Liver (tissue), 3 donors: ENCODE measurements around the gene NBEAL1.

Source experiments
- EGR1 ChIP-seq, 2 donors: IDR thresholded peaks; 2 replicates each; pipeline ENCODE4 v1.6.1; 2016 to 2018; ENCODE audit warnings: antibody characterized with exemption in 2 of 2, low read depth in 2 of 2
- FOXA1 ChIP-seq: IDR thresholded peaks from 2 replicates; pipeline ENCODE4 v1.6.1; 2016; ENCODE audit warnings: antibody characterized with exemption
- HNF4G ChIP-seq: IDR thresholded peaks from 2 replicates; pipeline ENCODE4 v1.6.1; 2016; ENCODE audit warnings: antibody characterized with exemption
- JUND ChIP-seq, 2 donors: IDR thresholded peaks; 2 replicates each; pipeline ENCODE4 v1.6.1; 2016; ENCODE audit warnings: antibody characterized with exemption in 2 of 2
- RAD21 ChIP-seq, 2 donors: IDR thresholded peaks; 2 replicates each; pipeline ENCODE4 v1.6.1; 2016; ENCODE audit warnings: antibody characterized with exemption in 2 of 2, mild to moderate bottlenecking in 2 of 2
- RXRA ChIP-seq, 2 donors: IDR thresholded peaks; 2 replicates each; pipeline ENCODE4 v1.6.1; 2017 to 2018; ENCODE audit warnings: antibody characterized with exemption in 2 of 2, mild to moderate bottlenecking in 1 of 2
- SP1 ChIP-seq: IDR thresholded peaks from 2 replicates; pipeline ENCODE4 v1.6.1; 2018; ENCODE audit warnings: antibody characterized with exemption, mild to moderate bottlenecking
- TAF1 ChIP-seq: conservative IDR thresholded peaks from 2 replicates; pipeline ENCODE4 v1.6.1; 2016; ENCODE audit warnings: antibody characterized with exemption, mild to moderate bottlenecking
- YY1 ChIP-seq: IDR thresholded peaks from 2 replicates; pipeline ENCODE4 v1.6.1; 2016; ENCODE audit warnings: antibody characterized with exemption, mild to moderate bottlenecking
- TF ChIP-seq, protein P1 (sequence below): fragments of 150-350 bp; IDR thresholded peaks from 2 replicates; pipeline ENCODE4 v1.5.1; 2017; ENCODE audit warnings: improper control_type of control experiment, low read depth, low read length; ENCODE audit not compliant: missing input control
- TF ChIP-seq, protein P2 (sequence below): IDR thresholded peaks from 2 replicates; pipeline ENCODE4 v1.6.1; 2016; ENCODE audit warnings: antibody characterized with exemption
- TF ChIP-seq, protein P3 (sequence below): IDR thresholded peaks from 2 replicates; pipeline ENCODE4 v1.6.1; 2016; ENCODE audit warnings: antibody characterized with exemption, mild to moderate bottlenecking
- TF ChIP-seq, protein P4 (sequence below): IDR thresholded peaks from 2 replicates; pipeline ENCODE4 v1.6.1; 2016; ENCODE audit warnings: antibody characterized with exemption
- donor health status: healthy.
- donor health status: healthy.

DNA sequence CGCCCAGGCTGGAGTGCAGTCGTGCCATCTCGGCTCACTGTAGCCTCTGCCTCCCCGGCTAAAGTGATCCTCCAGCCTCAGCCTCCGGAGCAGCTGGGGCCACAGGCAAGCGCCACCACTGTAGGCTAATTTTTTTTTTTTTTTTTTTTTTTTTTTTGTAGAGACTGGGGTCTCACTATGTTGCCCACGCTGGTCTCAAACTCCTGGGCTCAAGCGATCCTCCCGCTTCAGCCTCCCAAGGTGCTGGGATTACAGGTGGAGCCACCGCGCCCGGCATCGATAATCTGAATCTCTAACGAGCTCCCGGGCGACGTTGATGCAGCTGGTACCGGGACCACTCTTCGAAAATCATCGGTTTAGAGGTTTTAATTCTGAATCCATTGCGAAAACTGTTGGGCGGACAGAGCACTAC lies 223.6 kb downstream of the NBEAL1 start:
- TF ChIP-seq, protein P1, sequence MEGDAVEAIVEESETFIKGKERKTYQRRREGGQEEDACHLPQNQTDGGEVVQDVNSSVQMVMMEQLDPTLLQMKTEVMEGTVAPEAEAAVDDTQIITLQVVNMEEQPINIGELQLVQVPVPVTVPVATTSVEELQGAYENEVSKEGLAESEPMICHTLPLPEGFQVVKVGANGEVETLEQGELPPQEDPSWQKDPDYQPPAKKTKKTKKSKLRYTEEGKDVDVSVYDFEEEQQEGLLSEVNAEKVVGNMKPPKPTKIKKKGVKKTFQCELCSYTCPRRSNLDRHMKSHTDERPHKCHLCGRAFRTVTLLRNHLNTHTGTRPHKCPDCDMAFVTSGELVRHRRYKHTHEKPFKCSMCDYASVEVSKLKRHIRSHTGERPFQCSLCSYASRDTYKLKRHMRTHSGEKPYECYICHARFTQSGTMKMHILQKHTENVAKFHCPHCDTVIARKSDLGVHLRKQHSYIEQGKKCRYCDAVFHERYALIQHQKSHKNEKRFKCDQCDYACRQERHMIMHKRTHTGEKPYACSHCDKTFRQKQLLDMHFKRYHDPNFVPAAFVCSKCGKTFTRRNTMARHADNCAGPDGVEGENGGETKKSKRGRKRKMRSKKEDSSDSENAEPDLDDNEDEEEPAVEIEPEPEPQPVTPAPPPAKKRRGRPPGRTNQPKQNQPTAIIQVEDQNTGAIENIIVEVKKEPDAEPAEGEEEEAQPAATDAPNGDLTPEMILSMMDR = no peak
- TF ChIP-seq, protein P2, sequence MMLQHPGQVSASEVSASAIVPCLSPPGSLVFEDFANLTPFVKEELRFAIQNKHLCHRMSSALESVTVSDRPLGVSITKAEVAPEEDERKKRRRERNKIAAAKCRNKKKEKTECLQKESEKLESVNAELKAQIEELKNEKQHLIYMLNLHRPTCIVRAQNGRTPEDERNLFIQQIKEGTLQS = no peak
- TF ChIP-seq, protein P3, sequence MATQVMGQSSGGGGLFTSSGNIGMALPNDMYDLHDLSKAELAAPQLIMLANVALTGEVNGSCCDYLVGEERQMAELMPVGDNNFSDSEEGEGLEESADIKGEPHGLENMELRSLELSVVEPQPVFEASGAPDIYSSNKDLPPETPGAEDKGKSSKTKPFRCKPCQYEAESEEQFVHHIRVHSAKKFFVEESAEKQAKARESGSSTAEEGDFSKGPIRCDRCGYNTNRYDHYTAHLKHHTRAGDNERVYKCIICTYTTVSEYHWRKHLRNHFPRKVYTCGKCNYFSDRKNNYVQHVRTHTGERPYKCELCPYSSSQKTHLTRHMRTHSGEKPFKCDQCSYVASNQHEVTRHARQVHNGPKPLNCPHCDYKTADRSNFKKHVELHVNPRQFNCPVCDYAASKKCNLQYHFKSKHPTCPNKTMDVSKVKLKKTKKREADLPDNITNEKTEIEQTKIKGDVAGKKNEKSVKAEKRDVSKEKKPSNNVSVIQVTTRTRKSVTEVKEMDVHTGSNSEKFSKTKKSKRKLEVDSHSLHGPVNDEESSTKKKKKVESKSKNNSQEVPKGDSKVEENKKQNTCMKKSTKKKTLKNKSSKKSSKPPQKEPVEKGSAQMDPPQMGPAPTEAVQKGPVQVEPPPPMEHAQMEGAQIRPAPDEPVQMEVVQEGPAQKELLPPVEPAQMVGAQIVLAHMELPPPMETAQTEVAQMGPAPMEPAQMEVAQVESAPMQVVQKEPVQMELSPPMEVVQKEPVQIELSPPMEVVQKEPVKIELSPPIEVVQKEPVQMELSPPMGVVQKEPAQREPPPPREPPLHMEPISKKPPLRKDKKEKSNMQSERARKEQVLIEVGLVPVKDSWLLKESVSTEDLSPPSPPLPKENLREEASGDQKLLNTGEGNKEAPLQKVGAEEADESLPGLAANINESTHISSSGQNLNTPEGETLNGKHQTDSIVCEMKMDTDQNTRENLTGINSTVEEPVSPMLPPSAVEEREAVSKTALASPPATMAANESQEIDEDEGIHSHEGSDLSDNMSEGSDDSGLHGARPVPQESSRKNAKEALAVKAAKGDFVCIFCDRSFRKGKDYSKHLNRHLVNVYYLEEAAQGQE = no peak
- TF ChIP-seq YY1 (no peak), EGR1 (IDR thresholded peaks at IDR 0.05; ENCODE audit: low read depth in 2 of 2) (no peak), TAF1 (no peak), JUND (IDR thresholded peaks at IDR 0.05) (no peak), RAD21 (IDR thresholded peaks at IDR 0.05) (no peak), SP1 (no peak), HNF4G (no peak), RXRA (IDR thresholded peaks at IDR 0.05) (no peak), FOXA1 (no peak)
- TF ChIP-seq, protein P4, sequence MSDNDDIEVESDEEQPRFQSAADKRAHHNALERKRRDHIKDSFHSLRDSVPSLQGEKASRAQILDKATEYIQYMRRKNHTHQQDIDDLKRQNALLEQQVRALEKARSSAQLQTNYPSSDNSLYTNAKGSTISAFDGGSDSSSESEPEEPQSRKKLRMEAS = no peak
